SK-N-SH (cell line): ENCODE results near the gene SGSM2. TPM values are rescaled to one million over a fixed set of nuclear protein-coding genes. Genes with fewer than 3 reads are reported as not detected.

Source experiments
- CTCF ChIA-PET: fragments of 300-600, 350-600 bp; formaldehyde crosslinking; extraction: SDS; loops from one replicate; lab custom pipeline; 2021; lab: Yijun Ruan, JAX
- POLR2A ChIA-PET: fragments of 350-600 bp; sonication (Branson Sonifier 250); formaldehyde crosslinking; extraction: SDS; loops from one replicate; lab custom pipeline; 2020; ENCODE audit warnings: antibody characterized with exemption, inconsistent platforms; lab: Yijun Ruan, JAX
- DNase-seq: peaks from one replicate; pipeline ENCODE4 v3.0.0; 2012
- H2AFZ ChIP-seq: fragments of 200-600 bp; sonication (generic); 2 replicates; pipeline ENCODE4 v1.8.1; 2016; ENCODE audit warnings: antibody characterized with exemption, mild to moderate bottlenecking, low read depth
- H3F3A ChIP-seq: fragments of 200-600 bp; sonication (generic); replicated peaks from 2 replicates; pipeline ENCODE3; 2016; ENCODE audit warnings: antibody characterized with exemption, mild to moderate bottlenecking; ENCODE audit not compliant: insufficient read depth
- H3K27ac ChIP-seq, 2 experiments: fragments of 200-500 bp in 1 of 2; fragments of 200-600 bp in 1 of 2; sonication (Bioruptor generic) in 1 of 2; sonication (generic), shearing (Covaris generic) in 1 of 2; 2 replicates each; pipeline versions ENCODE4 v1.5.1 to v1.6.1; 2014 to 2016; ENCODE audit warnings: low read depth in 2 of 2, inconsistent platforms in 1 of 2, low read length in 1 of 2, mild to moderate bottlenecking in 1 of 2, mixed read lengths in 1 of 2
- H3K27me3 ChIP-seq: fragments of 200-600 bp; sonication (generic), shearing (Covaris generic); 2 replicates; pipeline ENCODE4 v1.6.1; 2016; ENCODE audit warnings: mixed run types; ENCODE audit not compliant: insufficient read depth
- H3K36me3 ChIP-seq, 2 experiments: fragments of 200-500 bp in 1 of 2; fragments of 200-600 bp in 1 of 2; sonication (Bioruptor generic) in 1 of 2; sonication (generic) in 1 of 2; replicated peaks in 1 of 2; 2 replicates each; pipeline versions ENCODE3 to v1.5.1; 2014 to 2016; ENCODE audit warnings: low read length in 1 of 2, mild to moderate bottlenecking in 1 of 2; ENCODE audit not compliant: insufficient read depth in 2 of 2, control insufficient read depth in 1 of 2
- H3K4me1 ChIP-seq, 2 experiments: fragments of 200-500 bp in 1 of 2; fragments of 200-600 bp in 1 of 2; sonication (Bioruptor generic) in 1 of 2; sonication (generic), shearing (Covaris generic) in 1 of 2; 2 replicates each; pipeline versions ENCODE4 v1.5.1 to v1.6.1; 2014 to 2016; ENCODE audit warnings: low read depth in 1 of 2, low read length in 1 of 2, mixed run types in 1 of 2; ENCODE audit not compliant: insufficient read depth in 2 of 2, control insufficient read depth in 1 of 2
- H3K4me2 ChIP-seq: fragments of 200-600 bp; sonication (generic), shearing (Covaris generic); 2 replicates; pipeline ENCODE4 v1.6.1; 2017; ENCODE audit warnings: mixed run types
- H3K4me3 ChIP-seq, 2 experiments: fragments of 200-500 bp in 1 of 2; fragments of 200-600 bp in 1 of 2; sonication (Bioruptor generic) in 1 of 2; sonication (generic), shearing (Covaris generic) in 1 of 2; 2 replicates each; pipeline versions ENCODE4 v1.5.1 to v1.8.1; 2014 to 2016; ENCODE audit warnings: low read depth in 2 of 2, inconsistent platforms in 1 of 2, low read length in 1 of 2, mild to moderate bottlenecking in 1 of 2, mixed read lengths in 1 of 2, moderate library complexity in 1 of 2
- H3K79me2 ChIP-seq: fragments of 200-600 bp; sonication (generic); 2 replicates; pipeline ENCODE4 v1.8.1; 2017; ENCODE audit warnings: mild to moderate bottlenecking; ENCODE audit not compliant: insufficient read depth
- H3K9ac ChIP-seq: fragments of 200-600 bp; sonication (generic); 2 replicates; pipeline ENCODE4 v1.6.1; 2017; ENCODE audit warnings: mixed run types
- H3K9me2 ChIP-seq: fragments of 200-600 bp; sonication (generic); 2 replicates; pipeline ENCODE4 v1.6.1; 2017; ENCODE audit warnings: mixed run types
- H3K9me3 ChIP-seq: fragments of 200-600 bp; sonication (generic); 2 replicates; pipeline ENCODE4 v1.6.1; 2017; ENCODE audit warnings: mixed run types, mild to moderate bottlenecking, moderate library complexity
- H4K20me1 ChIP-seq: fragments of 200-600 bp; sonication (generic); 2 replicates; pipeline ENCODE4 v1.6.1; 2017; ENCODE audit warnings: mild to moderate bottlenecking, mixed run types; ENCODE audit not compliant: insufficient read depth
- CTCF ChIP-seq: fragments of 200-600 bp; sonication (generic); IDR thresholded peaks from 2 replicates; pipeline ENCODE4 v1.6.1; 2017; ENCODE audit warnings: antibody characterized with exemption, mild to moderate bottlenecking, moderate library complexity
- FOSL2 ChIP-seq: IDR thresholded peaks from 2 replicates; pipeline ENCODE4 v1.4.0; 2012; ENCODE audit warnings: low read depth, mild to moderate bottlenecking, moderate library complexity, borderline replicate concordance
- MAX ChIP-seq: IDR thresholded peaks from 2 replicates; pipeline ENCODE4 v1.4.0; 2012; ENCODE audit warnings: low read depth
- SIN3A ChIP-seq: IDR thresholded peaks from 2 replicates; pipeline ENCODE4 v1.6.1; 2012; ENCODE audit warnings: low read depth, mild to moderate bottlenecking, low read length, moderate library complexity, borderline replicate concordance
- WGBS: methylation state at CpG from one replicate; pipeline ENCODE4 v1.1.6; 2017; ENCODE audit warnings: low lambda C conversion rate; 5-methylcytosine and 5-hydroxymethylcytosine counted together
- polyA plus RNA-seq, 3 experiments: library from polyadenylated mRNA; depleted of rRNA; stranded (reverse); fragments of >200 nt; gene quantifications; 2 replicates each; pipeline ENCODE4 v1.2.3, GENCODE V29; 2012

The SGSM2 gene
- polyA plus RNA-seq, 1 of the 3 experiments (the other 2 are of a cell fraction): 85.9 TPM

GRCh38 chr17:2393954-2394749 lies 56.9 kb downstream of the SGSM2 start:
- POLR2A ChIA-PET: interaction anchor here (1.7 to 2.6 kb wide), 3 partner anchors 7 to 58 kb away, joined by 10 to 26 read pairs (median 12); partner anchors contain the start of genes MNT and TSR1
- peak overlapping the region; percentile 45 to 69; a peak in 3 of 4 replicates for H3K27ac ChIP-seq
- H3K9ac ChIP-seq: peak overlapping the region; percentile 43; the same call in 1 of the 2 replicates
- peak overlapping the region; percentile 69; the same call in 1 of the 2 replicates for H3K4me2 ChIP-seq
- peaks cover 69% of the 10 kb centered on the region for H3K79me2 ChIP-seq
- H3K27me3 ChIP-seq: no peaks in the 10 kb centered on the region
- CTCF ChIA-PET: interaction anchor here (1.4 to 6.2 kb wide), 4 partner anchors 7 to 41 kb away, joined by 3 to 62 read pairs (median 21); no protein-coding TSS in a partner anchor
- no peak overlapping the region for H2AFZ ChIP-seq
- peaks cover 13% of the 10 kb centered on the region for H3F3A ChIP-seq
- peak overlapping the region; percentile 28 to 39; a peak in 3 of 4 replicates for H3K4me3 ChIP-seq
- peaks cover 38 to 57% of the 10 kb centered on the region in 2 experiments for H3K4me1 ChIP-seq
- H3K36me3 ChIP-seq: peaks cover 3 to 6% of the 10 kb centered on the region in 2 experiments
- H3K9me2 ChIP-seq: no peaks in the 10 kb centered on the region
- H4K20me1 ChIP-seq: peaks cover 20% of the 10 kb centered on the region; the same call in 1 of the 2 replicates
- no peaks in the 10 kb centered on the region for H3K9me3 ChIP-seq
- 27% methylated on average over 24 of the region's 53 CpGs for WGBS
- DNase-seq: peak; percentile 22
- TF ChIP-seq SIN3A: 0 out of 2 replicates have a peak, but pooled peaks have one; percentile 1
- TF ChIP-seq MAX: no peak

- no peak for TF ChIP-seq FOSL2
- TF ChIP-seq MAX: no peak
- TF ChIP-seq CTCF: no peak
- Histone ChIP-seq H3K36me3 (peaks cover 0 to 3% of the 10 kb centered on the region in 2 experiments), H3K4me2 (peak overlapping the region; percentile 69; the same call in 1 of the 2 replicates), H3K79me2 (peaks cover 67% of the 10 kb centered on the region), H3K9me3 (no peaks in the 10 kb centered on the region), H3K27ac (no peak overlapping the region; a peak in 2 of 4 replicates), H2AFZ (no peak overlapping the region), H4K20me1 (peaks cover 20% of the 10 kb centered on the region; the same call in 1 of the 2 replicates), H3K27me3 (no peaks in the 10 kb centered on the region), H3K4me3 (no peak overlapping the region), H3F3A (peaks cover 14% of the 10 kb centered on the region), H3K9me2 (no peaks in the 10 kb centered on the region), H3K9ac (no peak overlapping the region), H3K4me1 (peaks cover 38 to 59% of the 10 kb centered on the region in 2 experiments)
- 97% methylated on average over 11 of the region's 16 CpGs for WGBS
- CTCF ChIA-PET: interaction anchor here (6.2 kb wide), 1 partner anchor 13 kb away, joined by 62 read pairs; no protein-coding TSS in a partner anchor
- DNase-seq: no peak
- POLR2A ChIA-PET: no interaction called here
Observed at GRCh38 chr17:2394775-2395201, 57.5 kb downstream of the SGSM2 start.
